ENCODE measurements around the gene JPH4. TPM values are rescaled to one million over a fixed set of nuclear protein-coding genes. Genes with fewer than 3 reads are reported as not detected.

Gene JPH4
- 0.22 TPM for total RNA-seq
- long read RNA-seq, partial matches to known transcripts: 0 of 1 reads
- long read RNA-seq, other reads (novel, unspliced or antisense): 0 of 1 reads

- peak; percentile 12 for ATAC-seq
- intact Hi-C loops (cut with micrococcal nuclease): no loop called here
Observed at GRCh38 chr14:23578560-23579310, at the start of gene JPH4. TSS of gene JPH4 (minus strand) at chr14:23578790. CDS start at chr14:23577453, 1,337 bp downstream.

DNA sequence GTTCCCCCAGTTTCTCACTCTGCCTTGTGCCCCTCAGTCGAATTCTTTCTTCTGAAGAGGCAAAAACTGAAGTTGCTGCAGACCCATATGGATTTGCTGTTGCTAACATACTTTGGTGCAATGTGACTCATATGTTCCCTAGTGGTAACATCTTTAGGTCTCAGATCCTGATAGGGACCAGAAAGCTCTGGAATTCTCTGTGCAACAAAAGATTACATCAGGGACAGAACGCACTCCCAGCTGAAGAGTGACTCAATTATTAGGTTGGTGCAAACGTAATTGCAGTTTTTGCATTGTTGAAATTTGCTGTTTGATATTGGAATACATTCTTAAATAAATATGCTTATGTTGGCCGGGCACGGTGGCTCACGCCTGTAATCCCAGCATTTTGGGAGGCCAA is 49.4 kb upstream of the JPH4 start:
- no peak for DNase-seq
- no peak for ATAC-seq
- intact Hi-C loops (cut with micrococcal nuclease): no loop called here

More at GRCh38 chr14:23578560-23579310, at the start of gene JPH4:
- DNase-seq: no peak

DNA sequence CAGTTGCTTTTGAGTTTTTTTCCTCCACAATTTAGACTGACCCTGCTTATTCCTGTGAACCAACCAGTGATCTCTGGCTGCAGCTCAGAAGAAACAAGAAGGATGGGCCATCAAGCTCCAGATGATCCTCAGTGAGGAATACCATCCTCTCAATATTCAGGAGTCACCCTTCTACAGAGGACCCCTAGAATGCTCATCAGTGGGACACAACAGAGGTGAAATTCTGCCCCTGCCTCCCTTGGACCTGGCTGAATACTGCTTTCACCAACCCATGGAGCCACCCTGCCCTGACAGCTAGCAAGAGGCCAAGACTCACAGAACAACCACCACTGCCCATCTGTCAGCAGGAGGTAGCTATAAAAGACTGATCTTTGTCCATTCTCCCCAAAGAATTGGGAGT is 48.4 kb upstream of the JPH4 start:
- intact Hi-C loops (cut with micrococcal nuclease): no loop called here
- DNase-seq (no peak), ATAC-seq (no peak)

DNA sequence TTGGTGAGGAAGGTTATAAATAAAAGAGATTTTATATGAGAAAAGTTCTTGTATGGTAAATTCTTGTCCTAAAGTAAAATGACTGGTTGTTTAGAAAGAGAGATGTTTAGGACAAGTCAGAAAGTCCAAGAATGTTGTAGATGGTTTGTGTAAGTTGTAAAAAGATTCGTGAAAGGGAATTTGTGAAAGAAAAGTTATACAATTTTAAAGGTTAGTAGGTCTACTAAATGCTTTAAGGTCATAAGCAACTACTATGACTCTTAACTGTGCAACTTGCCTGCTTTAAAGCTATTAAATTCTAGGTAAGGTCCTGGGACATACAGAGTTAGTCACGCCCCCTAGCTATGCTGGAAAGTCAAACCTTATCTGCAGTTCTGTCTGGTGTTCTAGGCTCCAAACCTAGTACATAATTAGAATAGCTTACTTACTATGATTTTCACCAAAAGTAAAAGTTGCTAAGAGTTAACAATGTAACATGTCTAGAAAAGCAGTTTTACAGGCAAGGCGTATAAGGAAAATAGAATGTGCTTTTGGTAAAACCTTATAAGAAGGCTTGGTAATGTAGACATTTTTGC is 46.3 kb upstream of the JPH4 start:
- intact Hi-C loops (cut with micrococcal nuclease): no loop called here
- ATAC-seq: no peak
- DNase-seq: no peak

DNA sequence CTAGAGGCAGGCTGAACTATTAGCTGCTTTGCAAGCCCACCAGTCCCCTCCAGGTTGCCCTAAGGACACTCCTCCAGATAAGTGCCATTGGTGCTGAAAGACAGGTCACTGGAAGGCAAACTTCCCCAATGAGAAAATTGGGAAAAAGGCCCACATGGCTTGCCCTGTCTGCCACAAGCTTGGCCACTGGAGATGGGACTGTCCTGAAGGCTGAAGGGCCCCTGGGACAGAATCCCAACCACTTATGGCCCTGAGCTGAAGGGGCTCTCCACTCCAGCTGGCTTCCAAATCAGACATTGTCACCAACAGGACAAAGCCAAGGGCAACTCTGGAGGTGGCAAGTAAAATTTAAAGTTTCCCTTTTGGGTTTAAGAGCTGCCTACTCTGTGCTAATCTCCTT is 45.4 kb upstream of the JPH4 start:
- intact Hi-C loops (cut with micrococcal nuclease): no loop called here
- DNase-seq (no peak), ATAC-seq (no peak)

- intact Hi-C loops (cut with micrococcal nuclease): no loop called here
- DNase-seq (no peak), ATAC-seq (no peak)
Observed at GRCh38 chr14:23622990-23623389, 44.4 kb upstream of the JPH4 start.

DNA sequence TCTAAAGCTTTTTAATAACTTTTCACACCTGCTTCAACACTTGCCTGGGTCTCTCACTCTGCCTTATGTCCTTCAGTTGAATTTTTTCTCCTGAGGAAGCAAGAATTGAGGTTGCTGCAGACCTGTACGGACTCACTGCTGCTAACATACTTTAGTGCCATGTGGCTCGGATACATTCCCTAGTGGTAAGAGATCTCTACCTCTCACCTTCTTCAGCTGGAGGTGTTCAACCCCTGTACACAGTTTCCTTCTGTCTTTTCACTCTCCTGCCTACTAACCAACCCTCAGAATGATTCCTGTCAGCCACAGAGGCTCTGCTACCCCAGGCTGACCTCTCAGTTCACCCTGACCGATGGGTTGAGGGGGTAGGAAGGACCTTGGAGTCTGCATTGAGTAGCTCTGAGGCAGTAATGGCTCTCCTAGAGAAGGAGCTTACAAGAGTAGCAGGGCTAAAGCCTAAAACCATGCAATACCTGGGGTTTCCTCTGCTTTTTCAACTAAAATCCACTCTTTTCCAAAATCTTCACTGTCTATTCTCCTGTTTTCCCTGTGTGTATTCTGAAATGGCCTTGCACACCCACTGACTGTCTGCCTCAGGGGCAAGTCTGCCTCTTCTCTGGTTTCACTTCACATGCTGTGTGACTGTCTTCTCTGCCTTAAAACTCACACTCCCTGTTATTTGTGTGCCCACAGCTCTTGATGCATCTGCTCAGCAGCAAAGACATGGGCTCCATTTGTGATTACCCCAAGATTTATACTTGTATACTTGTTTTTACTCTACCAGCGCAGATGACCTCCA is 43.5 kb upstream of the JPH4 start:
- intact Hi-C loops (cut with micrococcal nuclease): no loop called here
- DNase-seq: no peak
- ATAC-seq: no peak

GRCh38 chr14:23621204-23621931 is 42.8 kb upstream of the JPH4 start:
- intact Hi-C loops (cut with micrococcal nuclease): no loop called here
- DNase-seq (no peak), ATAC-seq (no peak)

- DNase-seq (no peak), ATAC-seq (no peak)
- intact Hi-C loops (cut with micrococcal nuclease): no loop called here
Observed at GRCh38 chr14:23620177-23620702, 41.6 kb upstream of the JPH4 start.

DNA sequence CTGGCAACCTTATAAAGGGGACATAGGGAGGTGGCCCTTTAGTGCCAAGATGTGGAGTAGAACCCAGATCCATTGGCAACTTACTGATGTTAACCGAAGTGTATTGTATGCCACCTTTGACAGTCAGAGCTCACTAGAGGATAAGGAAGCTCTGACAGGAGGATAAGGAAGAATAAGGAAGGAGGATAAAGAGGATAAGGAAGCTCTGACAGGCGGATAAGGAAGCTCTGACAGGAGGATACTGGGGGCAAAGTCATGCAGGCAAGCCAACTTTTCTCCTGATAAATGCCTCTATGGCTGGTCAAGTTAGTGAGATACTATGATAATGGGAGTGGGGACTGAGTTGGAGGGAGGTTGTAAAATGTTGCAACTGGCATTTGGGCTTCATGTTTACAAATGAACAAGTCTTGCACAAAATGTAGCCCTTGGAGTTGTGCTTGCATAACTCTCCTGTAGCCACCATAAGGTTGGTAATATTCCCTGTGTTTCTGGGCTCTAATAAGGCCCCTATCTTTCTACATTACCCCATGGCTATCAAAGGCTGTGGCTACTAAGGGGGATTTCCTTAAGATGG is 39.9 kb upstream of the JPH4 start:
- DNase-seq: no peak
- intact Hi-C loops (cut with micrococcal nuclease): no loop called here
- ATAC-seq: no peak

DNA sequence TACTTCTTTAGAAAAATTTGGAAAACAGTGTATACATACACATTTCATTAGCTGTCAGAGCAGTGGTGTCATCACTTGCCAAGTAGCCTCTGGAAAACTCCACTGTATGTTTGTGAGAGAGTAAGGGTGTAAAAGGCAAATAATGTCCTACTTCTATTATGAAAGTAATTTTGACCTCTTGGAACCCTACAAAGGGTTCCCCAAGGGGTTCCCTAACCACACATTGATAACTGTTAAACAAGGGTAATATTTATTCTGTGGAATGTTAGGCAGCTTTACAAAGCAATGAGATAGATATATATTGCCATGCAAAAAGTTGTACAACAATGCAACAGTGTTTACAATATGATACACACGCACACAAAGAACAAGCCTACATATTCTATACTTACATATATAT is 38.9 kb upstream of the JPH4 start:
- DNase-seq (no peak), ATAC-seq (no peak)
- intact Hi-C loops (cut with micrococcal nuclease): no loop called here

DNA sequence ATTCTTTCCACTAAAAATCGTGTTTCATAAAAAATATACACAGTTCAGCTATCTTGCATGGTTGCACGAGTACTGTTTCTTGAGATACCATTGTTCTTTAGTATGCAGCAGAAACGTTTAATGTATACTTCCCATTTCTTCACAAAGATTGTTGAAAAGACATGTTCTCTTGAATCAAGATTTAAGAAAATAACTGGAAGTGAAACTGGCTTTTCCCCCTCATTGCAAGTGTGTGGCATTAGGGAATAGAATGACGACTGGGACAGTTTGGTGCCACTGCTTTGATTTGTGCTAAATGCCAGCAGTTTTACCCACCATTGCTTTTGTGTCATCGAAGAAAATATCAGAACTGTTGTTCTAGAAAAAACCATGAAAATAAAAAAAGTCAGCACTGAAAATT is 37.3 kb upstream of the JPH4 start:
- ATAC-seq (no peak), DNase-seq (no peak)
- intact Hi-C loops (cut with micrococcal nuclease): no loop called here

DNA sequence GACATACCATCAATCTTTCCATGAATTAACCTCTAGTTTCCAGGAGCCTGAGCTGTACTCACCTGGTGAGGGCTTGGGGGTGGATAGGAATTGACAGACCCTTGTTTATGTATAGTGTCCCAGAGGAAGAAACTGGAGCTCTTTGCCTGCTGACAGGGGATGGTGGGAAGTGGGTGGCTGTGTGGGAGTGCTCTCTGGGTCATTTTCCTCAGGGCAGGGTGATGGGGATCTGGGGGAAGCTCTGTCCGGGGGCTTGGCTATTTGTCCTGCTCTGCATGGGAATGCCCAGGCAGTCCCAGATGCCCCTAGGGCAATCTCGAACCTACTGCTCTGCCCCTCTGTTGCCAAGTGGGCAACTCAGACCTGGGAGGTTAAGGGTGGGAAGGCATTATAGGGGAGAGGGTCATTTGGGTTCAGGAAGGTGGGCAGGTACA is 35.8 kb upstream of the JPH4 start:
- DNase-seq: no peak
- intact Hi-C loops (cut with micrococcal nuclease): no loop called here
- no peak for ATAC-seq

GRCh38 chr14:23613242-23614070 is 34.9 kb upstream of the JPH4 start:
- DNase-seq (no peak), ATAC-seq (no peak)
- intact Hi-C loops (cut with micrococcal nuclease): no loop called here

GRCh38 chr14:23612802-23613201 is 34.2 kb upstream of the JPH4 start:
- DNase-seq (no peak), ATAC-seq (no peak)
- intact Hi-C loops (cut with micrococcal nuclease): no loop called here

- intact Hi-C loops (cut with micrococcal nuclease): no loop called here
- ATAC-seq: no peak
- no peak for DNase-seq
Observed at GRCh38 chr14:23612354-23612732, 33.8 kb upstream of the JPH4 start.

DNA sequence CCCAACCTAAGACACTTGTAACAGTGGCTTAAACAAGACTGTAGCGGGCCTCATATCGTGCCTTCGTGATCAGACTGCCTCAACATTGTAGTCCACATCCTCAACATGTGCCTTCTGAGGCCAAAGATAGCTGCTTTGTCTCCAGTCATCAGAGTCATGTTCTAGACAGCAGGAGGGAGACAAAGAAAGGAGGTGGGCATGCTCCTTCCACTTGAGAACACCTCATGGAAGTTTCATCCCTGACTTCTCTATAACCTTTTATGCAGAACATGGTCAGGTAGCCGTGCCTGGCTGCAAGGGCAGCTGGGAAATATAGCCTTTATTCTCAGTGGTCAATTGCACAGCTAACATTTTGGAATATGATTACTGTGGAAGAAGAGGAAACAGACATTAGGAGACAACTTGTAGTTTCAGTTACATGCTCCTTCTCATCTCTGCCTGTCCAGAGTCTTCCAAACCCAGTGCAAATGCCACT is 32.3 kb upstream of the JPH4 start:
- intact Hi-C loops (cut with micrococcal nuclease): no loop called here
- ATAC-seq (no peak), DNase-seq (no peak)

Measured in left ventricle myocardium superior (tissue), 1 donor.